Esophagus muscularis mucosa (tissue), 4 donors: ENCODE data around the gene CNPPD1. TPM values are rescaled to one million over a fixed set of nuclear protein-coding genes. Genes with fewer than 3 reads are reported as not detected.

ENCODE experiments used
- DNase-seq: peaks from one replicate; pipeline ENCODE4 v3.0.0-alpha.2; 2017; ENCODE audit errors: extremely low spot score
- H3K27ac ChIP-seq, 4 donors: fragments of 200-600 bp; sonication (generic); replicated peaks in 1 of 4; 1 replicate in 3 of 4; 2 replicates in 1 of 4; pipeline ENCODE4 v1.5.1; 2016 to 2019; ENCODE audit warnings: mild to moderate bottlenecking in 1 of 4
- H3K27me3 ChIP-seq, 4 donors: fragments of 200-600 bp; sonication (generic); one replicate each; pipeline versions ENCODE4 v1.5.1 to v1.6.0; 2016 to 2019
- H3K36me3 ChIP-seq, 4 donors: fragments of 200-600 bp; sonication (generic); one replicate each; pipeline ENCODE4 v1.5.1; 2016 to 2019
- H3K4me1 ChIP-seq, 4 donors: fragments of 200-600 bp; sonication (generic); one replicate each; pipeline ENCODE4 v1.5.1; 2016 to 2019
- H3K4me3 ChIP-seq, 4 donors: fragments of 200-600 bp; sonication (generic); 1 replicate in 2 of 4; 2 replicates in 2 of 4; pipeline ENCODE4 v1.5.1; 2016 to 2019; ENCODE audit warnings: mild to moderate bottlenecking in 4 of 4, moderate library complexity in 1 of 4
- H3K9me3 ChIP-seq, 4 donors: fragments of 200-600 bp; sonication (generic); 1 replicate in 3 of 4; 2 replicates in 1 of 4; pipeline ENCODE4 v1.5.1; 2016 to 2019
- EP300 ChIP-seq: sonication (generic); formaldehyde crosslinking; IDR thresholded peaks from one replicate; pipeline ENCODE4 v1.6.1; 2017; ENCODE audit warnings: antibody characterized with exemption
- POLR2A ChIP-seq: fragments of 450-650 bp; IDR thresholded peaks from one replicate; pipeline ENCODE4 v1.6.1; 2017; ENCODE audit warnings: antibody characterized with exemption, moderate library complexity, mild to moderate bottlenecking, low read depth
- POLR2AphosphoS5 ChIP-seq, 2 donors: sonication (generic); formaldehyde crosslinking; IDR thresholded peaks; one replicate each; pipeline ENCODE4 v1.6.1; 2017; ENCODE audit warnings: antibody characterized with exemption in 2 of 2
- WGBS: methylation state at CpG from one replicate; pipeline ENCODE4 v1.1.5; 2018; 5-methylcytosine and 5-hydroxymethylcytosine counted together
- intact Hi-C: fragments of 100-400 bp; cut with DNase I; formaldehyde crosslinking; loops from one replicate; pipeline ENCODE4 v1.15.1; 2023
- total RNA-seq, 4 donors: library from RNA; depleted of rRNA; stranded (reverse); fragments of >200 nt; gene quantifications; one replicate each; pipeline versions ENCODE4 v1.1.0 to v1.2.1, GENCODE V29; 2016
- TF ChIP-seq, protein P1 (sequence below), 3 experiments: fragments of 200-600 bp in 2 of 3; fragments of 450-650 bp in 1 of 3; sonication (generic) in 2 of 3; IDR thresholded peaks; one replicate each; pipeline ENCODE4 v1.5.1; 2017 to 2019; ENCODE audit warnings: antibody characterized with exemption in 3 of 3, mild to moderate bottlenecking in 2 of 3, moderate library complexity in 1 of 3

The CNPPD1 gene
- total RNA-seq, 4 donors from 2014 or later = 41.9 to 98.0 (median 61.9) TPM

DNA sequence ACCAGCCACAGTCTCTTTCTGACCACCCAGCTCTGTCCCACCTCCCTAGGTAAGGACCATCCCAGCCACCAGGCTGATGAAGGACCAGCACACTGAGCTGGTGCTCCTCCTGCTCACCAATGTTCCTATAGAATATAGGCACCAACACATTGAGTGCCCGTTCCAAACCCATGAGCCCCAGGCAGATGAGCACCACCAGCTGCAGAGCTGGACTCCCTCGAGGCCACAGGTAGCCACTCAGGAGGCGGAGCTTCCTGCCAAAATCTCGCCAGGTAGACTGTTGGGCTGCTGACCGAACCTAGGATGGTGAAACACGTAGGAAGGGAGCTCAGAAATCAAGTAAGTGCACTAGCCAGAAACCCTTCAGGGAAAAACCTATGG lies 39.8 kb upstream of the CNPPD1 start:
- H3K36me3 ChIP-seq = peaks cover 37 to 69% (median 67%) of the 10 kb centered on the region in 4 donors
- peaks cover 28 to 56% (median 45%) of the 10 kb centered on the region in 4 donors for H3K4me1 ChIP-seq
- H3K4me3 ChIP-seq = no peak overlapping the region
- H3K27ac ChIP-seq = peak overlapping the region; percentile 90 to 99 (median 95)
- intact Hi-C loops = no loop called here
- TF ChIP-seq EP300 (no peak), POLR2A (no peak), POLR2AphosphoS5 (IDR thresholded peaks at IDR 0.05) (no peak)
- TF ChIP-seq, protein P1, sequence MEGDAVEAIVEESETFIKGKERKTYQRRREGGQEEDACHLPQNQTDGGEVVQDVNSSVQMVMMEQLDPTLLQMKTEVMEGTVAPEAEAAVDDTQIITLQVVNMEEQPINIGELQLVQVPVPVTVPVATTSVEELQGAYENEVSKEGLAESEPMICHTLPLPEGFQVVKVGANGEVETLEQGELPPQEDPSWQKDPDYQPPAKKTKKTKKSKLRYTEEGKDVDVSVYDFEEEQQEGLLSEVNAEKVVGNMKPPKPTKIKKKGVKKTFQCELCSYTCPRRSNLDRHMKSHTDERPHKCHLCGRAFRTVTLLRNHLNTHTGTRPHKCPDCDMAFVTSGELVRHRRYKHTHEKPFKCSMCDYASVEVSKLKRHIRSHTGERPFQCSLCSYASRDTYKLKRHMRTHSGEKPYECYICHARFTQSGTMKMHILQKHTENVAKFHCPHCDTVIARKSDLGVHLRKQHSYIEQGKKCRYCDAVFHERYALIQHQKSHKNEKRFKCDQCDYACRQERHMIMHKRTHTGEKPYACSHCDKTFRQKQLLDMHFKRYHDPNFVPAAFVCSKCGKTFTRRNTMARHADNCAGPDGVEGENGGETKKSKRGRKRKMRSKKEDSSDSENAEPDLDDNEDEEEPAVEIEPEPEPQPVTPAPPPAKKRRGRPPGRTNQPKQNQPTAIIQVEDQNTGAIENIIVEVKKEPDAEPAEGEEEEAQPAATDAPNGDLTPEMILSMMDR (IDR thresholded peaks at IDR 0.05) = no peak
- no peak for DNase-seq
- WGBS = 92% methylated on average over 5 of the region's 6 CpGs
- H3K27me3 ChIP-seq = no peaks in the 10 kb centered on the region
- H3K9me3 ChIP-seq = no peaks in the 10 kb centered on the region

DNA sequence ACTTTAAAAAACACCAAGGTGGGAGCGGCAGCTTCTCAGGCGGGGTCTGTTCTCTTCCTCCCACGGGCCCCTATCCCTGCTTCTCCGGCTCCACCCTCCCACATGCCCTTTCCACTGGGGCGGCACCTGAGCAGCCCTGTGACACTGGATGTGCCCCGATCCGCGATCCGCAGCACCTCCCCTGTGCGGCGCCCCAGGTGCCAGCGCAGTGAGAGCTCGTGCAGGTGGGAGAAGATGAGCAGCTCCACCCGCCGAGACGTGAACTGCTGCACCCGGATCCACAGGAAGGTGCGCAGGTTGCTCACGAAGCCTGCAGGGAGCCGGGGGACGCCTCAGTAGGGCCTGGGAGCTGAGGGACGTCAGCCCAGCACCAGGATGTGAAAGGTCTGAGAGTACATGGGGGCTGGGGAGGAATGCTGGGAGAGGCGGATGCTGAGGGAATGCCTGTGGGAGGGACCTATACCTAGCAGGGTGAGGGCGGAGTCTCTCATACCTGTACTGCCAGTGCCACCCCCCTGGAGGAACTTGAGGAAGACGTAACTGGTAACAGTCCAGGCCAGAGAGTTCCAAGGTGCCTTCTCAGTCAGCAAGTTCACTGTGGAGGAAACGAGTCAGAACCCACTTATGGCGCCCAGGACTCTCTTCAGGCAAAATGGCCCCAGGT lies 39.3 kb upstream of the CNPPD1 start:
- H3K27me3 ChIP-seq = no peaks in the 10 kb centered on the region
- H3K4me3 ChIP-seq = no peak overlapping the region
- WGBS = 93% methylated on average over 26 of the region's 27 CpGs
- peaks cover 32 to 69% (median 65%) of the 10 kb centered on the region in 4 donors for H3K36me3 ChIP-seq
- TF ChIP-seq EP300 (no peak), POLR2AphosphoS5 (IDR thresholded peaks at IDR 0.05) (no peak)
- TF ChIP-seq, protein P1 (IDR thresholded peaks at IDR 0.05) = no peak
- H3K9me3 ChIP-seq = no peaks in the 10 kb centered on the region
- H3K27ac ChIP-seq = peak overlapping the region in 1 of 4 donors; percentile 20
- DNase-seq = no peak
- H3K4me1 ChIP-seq = peaks cover 28 to 55% (median 45%) of the 10 kb centered on the region in 4 donors
- intact Hi-C loops = no loop called here

DNA sequence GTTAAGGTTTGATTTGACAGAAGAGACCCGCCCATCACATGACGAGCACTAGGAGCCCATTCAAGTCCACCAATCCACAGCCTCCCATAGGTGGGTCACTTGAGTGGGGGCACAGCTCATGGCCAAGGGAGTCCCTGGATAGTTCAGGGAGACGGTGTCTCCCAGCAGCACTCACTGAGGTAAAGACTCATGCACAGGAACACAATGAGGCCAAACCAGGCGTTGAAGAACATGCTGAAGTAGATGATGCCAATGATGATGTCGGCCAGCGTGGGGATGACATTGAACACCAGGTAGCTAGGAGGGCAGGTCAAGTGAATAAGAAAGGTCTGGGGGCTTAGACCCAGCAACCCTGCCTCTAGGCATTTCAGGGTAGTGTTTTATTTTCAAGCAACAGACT lies 38.1 kb upstream of the CNPPD1 start:
- no peak overlapping the region for H3K4me3 ChIP-seq
- TF ChIP-seq POLR2AphosphoS5 (IDR thresholded peaks at IDR 0.05) (no peak), EP300 (no peak), POLR2A (no peak)
- TF ChIP-seq, protein P1 (IDR thresholded peaks at IDR 0.05) = no peak
- WGBS = 86% methylated on average over 6 of the region's 6 CpGs
- H3K27me3 ChIP-seq = no peaks in the 10 kb centered on the region
- intact Hi-C loops = no loop called here
- H3K9me3 ChIP-seq = no peaks in the 10 kb centered on the region
- H3K4me1 ChIP-seq = peaks cover 25 to 43% (median 40%) of the 10 kb centered on the region in 4 donors
- peaks cover 20 to 69% (median 65%) of the 10 kb centered on the region in 4 donors for H3K36me3 ChIP-seq
- no peak overlapping the region for H3K27ac ChIP-seq
- DNase-seq = no peak

DNA sequence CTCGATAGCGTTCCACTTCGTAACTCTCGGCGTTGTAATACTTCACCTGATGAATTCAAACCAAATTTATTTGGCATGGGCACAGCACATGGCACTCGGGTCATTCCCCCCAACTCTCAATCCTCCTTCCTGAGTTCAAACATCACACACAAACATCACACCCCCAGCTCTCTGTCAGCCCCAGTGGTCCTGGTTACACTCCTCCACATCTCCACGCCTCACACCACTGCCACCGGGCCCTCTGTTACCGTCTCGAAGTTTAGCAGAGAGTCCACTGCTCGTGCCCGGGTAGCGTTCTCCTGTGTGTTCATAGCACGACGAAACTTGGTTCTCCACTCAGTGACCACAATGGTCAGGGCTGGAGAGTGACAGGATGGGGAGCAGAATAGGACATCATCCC lies 37.4 kb upstream of the CNPPD1 start:
- no peaks in the 10 kb centered on the region for H3K9me3 ChIP-seq
- H3K27ac ChIP-seq = no peak overlapping the region
- peaks cover 19 to 37% (median 34%) of the 10 kb centered on the region in 4 donors for H3K4me1 ChIP-seq
- peaks cover 20 to 72% (median 69%) of the 10 kb centered on the region in 4 donors for H3K36me3 ChIP-seq
- no peak for TF ChIP-seq EP300
- no peak for TF ChIP-seq POLR2AphosphoS5 (IDR thresholded peaks at IDR 0.05)
- no peak for TF ChIP-seq POLR2A
- TF ChIP-seq, protein P1 (IDR thresholded peaks at IDR 0.05) = no peak
- 90% methylated on average over 15 of the region's 15 CpGs for WGBS
- H3K4me3 ChIP-seq = no peak overlapping the region
- H3K27me3 ChIP-seq = no peaks in the 10 kb centered on the region
- intact Hi-C loops = no loop called here
- DNase-seq = no peak
